Osteocyte (in vitro differentiated cells): ENCODE results near the gene NR5A1. TPM values are rescaled to one million over a fixed set of nuclear protein-coding genes. Genes with fewer than 3 reads are reported as not detected.

Source experiments
- DNase-seq: peaks from one replicate; pipeline ENCODE4 v3.0.0; 2021; ENCODE audit warnings: mixed read lengths; ENCODE audit not compliant: unreplicated experiment; ENCODE audit errors: extremely low spot score
- H3K27ac Mint-ChIP-seq: one replicate; pipeline ENCODE4 v1.8.0; 2021; ENCODE audit warnings: mild to moderate bottlenecking, mixed read lengths; ENCODE audit not compliant: unreplicated experiment
- H3K27me3 Mint-ChIP-seq: one replicate; pipeline ENCODE4 v1.8.0; 2021; ENCODE audit warnings: mixed read lengths; ENCODE audit not compliant: unreplicated experiment
- H3K36me3 Mint-ChIP-seq: one replicate; pipeline ENCODE4 v1.8.0; 2021; ENCODE audit warnings: mixed read lengths; ENCODE audit not compliant: unreplicated experiment
- H3K4me1 Mint-ChIP-seq: one replicate; pipeline ENCODE4 v1.8.0; 2021; ENCODE audit warnings: mixed read lengths; ENCODE audit not compliant: unreplicated experiment
- H3K4me3 Mint-ChIP-seq: one replicate; pipeline ENCODE4 v1.8.0; 2021; ENCODE audit warnings: mild to moderate bottlenecking, moderate library complexity, mixed read lengths; ENCODE audit not compliant: unreplicated experiment
- H3K9me3 Mint-ChIP-seq: one replicate; pipeline ENCODE4 v1.8.0; 2021; ENCODE audit warnings: mixed read lengths; ENCODE audit not compliant: unreplicated experiment
- total RNA-seq: library from RNA; stranded (reverse); gene quantifications from 2 replicates; pipeline ENCODE4 v1.2.1, GENCODE V29; 2021
- TF ChIP-seq, protein P1 (sequence below): fragments of 200-600 bp; sonication (generic); IDR thresholded peaks from 2 replicates; pipeline ENCODE4 v1.5.0; 2021; ENCODE audit warnings: antibody characterized with exemption, mild to moderate bottlenecking, moderate library complexity

NR5A1 gene
- total RNA-seq, 1 donor from 2014 or later = not detected

- no peaks in the 10 kb centered on the region for H3K4me1 Mint-ChIP-seq
- DNase-seq = no peak
- H3K27me3 Mint-ChIP-seq = peaks cover 20% of the 10 kb centered on the region
- no peak overlapping the region for H3K4me3 Mint-ChIP-seq
- H3K9me3 Mint-ChIP-seq = peaks cover 5% of the 10 kb centered on the region
- no peaks in the 10 kb centered on the region for H3K36me3 Mint-ChIP-seq
- TF ChIP-seq, protein P1, sequence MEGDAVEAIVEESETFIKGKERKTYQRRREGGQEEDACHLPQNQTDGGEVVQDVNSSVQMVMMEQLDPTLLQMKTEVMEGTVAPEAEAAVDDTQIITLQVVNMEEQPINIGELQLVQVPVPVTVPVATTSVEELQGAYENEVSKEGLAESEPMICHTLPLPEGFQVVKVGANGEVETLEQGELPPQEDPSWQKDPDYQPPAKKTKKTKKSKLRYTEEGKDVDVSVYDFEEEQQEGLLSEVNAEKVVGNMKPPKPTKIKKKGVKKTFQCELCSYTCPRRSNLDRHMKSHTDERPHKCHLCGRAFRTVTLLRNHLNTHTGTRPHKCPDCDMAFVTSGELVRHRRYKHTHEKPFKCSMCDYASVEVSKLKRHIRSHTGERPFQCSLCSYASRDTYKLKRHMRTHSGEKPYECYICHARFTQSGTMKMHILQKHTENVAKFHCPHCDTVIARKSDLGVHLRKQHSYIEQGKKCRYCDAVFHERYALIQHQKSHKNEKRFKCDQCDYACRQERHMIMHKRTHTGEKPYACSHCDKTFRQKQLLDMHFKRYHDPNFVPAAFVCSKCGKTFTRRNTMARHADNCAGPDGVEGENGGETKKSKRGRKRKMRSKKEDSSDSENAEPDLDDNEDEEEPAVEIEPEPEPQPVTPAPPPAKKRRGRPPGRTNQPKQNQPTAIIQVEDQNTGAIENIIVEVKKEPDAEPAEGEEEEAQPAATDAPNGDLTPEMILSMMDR = no peak
- H3K27ac Mint-ChIP-seq = no peak overlapping the region
Measured at GRCh38 chr9:124456341-124457078, 50.7 kb downstream of the NR5A1 start.

- H3K36me3 Mint-ChIP-seq = no peaks in the 10 kb centered on the region
- TF ChIP-seq, protein P1 = no peak
- no peak overlapping the region for H3K4me3 Mint-ChIP-seq
- H3K9me3 Mint-ChIP-seq = peaks cover 4% of the 10 kb centered on the region
- no peak for DNase-seq
- H3K27ac Mint-ChIP-seq = no peak overlapping the region
- peaks cover 2% of the 10 kb centered on the region for H3K4me1 Mint-ChIP-seq
- H3K27me3 Mint-ChIP-seq = peaks cover 22% of the 10 kb centered on the region
Measured at GRCh38 chr9:124455820-124456219, 51.4 kb downstream of the NR5A1 start.

GRCh38 chr9:124454791-124455443 lies 52.3 kb downstream of the NR5A1 start:
- Mint-ChIP-seq H3K4me3 (no peak overlapping the region), H3K36me3 (no peaks in the 10 kb centered on the region), H3K27ac (no peak overlapping the region), H3K9me3 (no peaks in the 10 kb centered on the region), H3K4me1 (peaks cover 7% of the 10 kb centered on the region), H3K27me3 (peaks cover 23% of the 10 kb centered on the region)
- TF ChIP-seq, protein P1 = no peak
- DNase-seq = no peak

- Mint-ChIP-seq H3K9me3 (no peaks in the 10 kb centered on the region), H3K27me3 (peaks cover 26% of the 10 kb centered on the region), H3K27ac (no peak overlapping the region), H3K4me3 (no peak overlapping the region), H3K36me3 (no peaks in the 10 kb centered on the region), H3K4me1 (peaks cover 7% of the 10 kb centered on the region)
- TF ChIP-seq, protein P1 = no peak
- DNase-seq = no peak
Measured at GRCh38 chr9:124454296-124454695, 52.9 kb downstream of the NR5A1 start.

DNA sequence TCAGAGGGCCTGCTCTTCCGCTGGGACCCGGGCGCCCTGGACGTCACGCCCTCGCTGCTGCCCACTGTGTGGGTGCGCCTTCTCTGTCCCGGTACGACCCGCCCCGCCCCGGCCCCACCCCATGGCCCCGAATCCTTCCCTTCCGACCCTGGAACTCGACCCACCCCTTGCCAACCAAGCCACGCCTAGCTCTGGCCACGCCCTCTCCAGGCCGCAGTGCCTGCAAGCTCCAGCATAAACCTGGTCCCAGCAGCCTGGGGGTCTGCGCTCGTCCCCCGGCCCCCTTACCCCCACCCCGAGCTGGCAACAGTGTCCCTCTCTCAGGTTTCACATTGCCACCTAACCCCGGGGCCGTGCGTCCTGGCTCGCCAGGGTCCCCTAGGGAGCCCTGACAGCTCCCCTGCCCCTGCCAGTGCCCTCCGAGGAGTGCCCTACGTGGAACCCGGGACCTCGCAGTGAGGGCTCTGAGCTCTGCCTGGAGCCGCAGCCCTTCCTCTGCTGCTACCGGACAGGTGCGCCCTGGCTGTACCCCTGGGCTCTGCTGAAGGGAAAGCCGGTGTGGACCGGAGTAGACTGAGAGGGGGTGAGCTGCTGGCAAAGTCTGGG lies 53.5 kb downstream of the NR5A1 start:
- H3K9me3 Mint-ChIP-seq = no peaks in the 10 kb centered on the region
- H3K36me3 Mint-ChIP-seq = no peaks in the 10 kb centered on the region
- H3K4me3 Mint-ChIP-seq = no peak overlapping the region
- DNase-seq = no peak
- peaks cover 7% of the 10 kb centered on the region for H3K4me1 Mint-ChIP-seq
- H3K27me3 Mint-ChIP-seq = peaks cover 26% of the 10 kb centered on the region
- TF ChIP-seq, protein P1 = no peak
- no peak overlapping the region for H3K27ac Mint-ChIP-seq
